ENCODE results near the gene PRELID3B. TPM values are rescaled to one million over a fixed set of nuclear protein-coding genes. Genes with fewer than 3 reads are reported as not detected.
A peak's percentile ranks its signal among the peaks of the same experiment; 100 is the strongest.

The PRELID3B gene
- total RNA-seq (2014; rRNA removed), result 118 and 181 TPM in 2 replicates
- Bru-seq, nascent RNA, result percentile 97 among the genes with signal in this experiment
- BruChase-seq, experiment 1, labeled RNA remaining after a 6-hour chase, result percentile 99 among the genes with signal in this experiment
- percentile 98 among the genes with signal in this experiment for BruChase-seq, experiment 2, labeled RNA remaining after a 2-hour chase
- long read RNA-seq, transcript PRELID3B-201 (6 exons, 2,626 nt), result major isoform, 316 of 370 reads
- long read RNA-seq, transcript PRELID3B-203 (6 exons, 704 nt), result minor isoform, 7 of 370 reads
- long read RNA-seq, partial matches to known transcripts, result 22 of 370 reads
- long read RNA-seq, other reads (novel, unspliced or antisense), result 21 of 370 reads

GRCh38 chr20:59042151-59042795, at the start of gene PRELID3B:
Gene PRELID3B, minus strand, starts transcription at chr20:59042786. Its CDS starts 56 bp downstream, at chr20:59042730.
- no peaks in the 10 kb centered on the region for H3K9me3 ChIP-seq (ENCODE audit: low read length)
- POLR2A ChIA-PET (ENCODE audit: unreplicated experiment), result interaction anchor here (1.0 kb wide), 2 partner anchors 10 to 151 kb away, joined by 3 to 4 read pairs; partner anchors contain the start of gene ATP5F1E
- H3K9ac ChIP-seq (ENCODE audit: low read length), result peak within 1 kb of the TSS; percentile 92
- H3K36me3 ChIP-seq (ENCODE audit: low read depth, low read length), result peaks cover 31% of the 10 kb centered on the region
- H3F3A ChIP-seq (ENCODE audit: low read length, unreplicated experiment), result peaks cover 4% of the 10 kb centered on the region
- CTCF ChIA-PET, result no interaction called here
- TF ChIP-seq, protein P1, sequence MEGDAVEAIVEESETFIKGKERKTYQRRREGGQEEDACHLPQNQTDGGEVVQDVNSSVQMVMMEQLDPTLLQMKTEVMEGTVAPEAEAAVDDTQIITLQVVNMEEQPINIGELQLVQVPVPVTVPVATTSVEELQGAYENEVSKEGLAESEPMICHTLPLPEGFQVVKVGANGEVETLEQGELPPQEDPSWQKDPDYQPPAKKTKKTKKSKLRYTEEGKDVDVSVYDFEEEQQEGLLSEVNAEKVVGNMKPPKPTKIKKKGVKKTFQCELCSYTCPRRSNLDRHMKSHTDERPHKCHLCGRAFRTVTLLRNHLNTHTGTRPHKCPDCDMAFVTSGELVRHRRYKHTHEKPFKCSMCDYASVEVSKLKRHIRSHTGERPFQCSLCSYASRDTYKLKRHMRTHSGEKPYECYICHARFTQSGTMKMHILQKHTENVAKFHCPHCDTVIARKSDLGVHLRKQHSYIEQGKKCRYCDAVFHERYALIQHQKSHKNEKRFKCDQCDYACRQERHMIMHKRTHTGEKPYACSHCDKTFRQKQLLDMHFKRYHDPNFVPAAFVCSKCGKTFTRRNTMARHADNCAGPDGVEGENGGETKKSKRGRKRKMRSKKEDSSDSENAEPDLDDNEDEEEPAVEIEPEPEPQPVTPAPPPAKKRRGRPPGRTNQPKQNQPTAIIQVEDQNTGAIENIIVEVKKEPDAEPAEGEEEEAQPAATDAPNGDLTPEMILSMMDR (conservative IDR thresholded peaks at IDR 0.05; ENCODE audit: low read depth, low read length), result 0 out of 2 replicates have a peak, but pooled peaks have one; percentile 15
- no peak for TF ChIP-seq EZH2 (IDR thresholded peaks at IDR 0.05; ENCODE audit: low read length, unreplicated experiment)
- H3K79me2 ChIP-seq (ENCODE audit: low read length), result peaks cover 54% of the 10 kb centered on the region
- no peaks in the 10 kb centered on the region for H3K9me2 ChIP-seq (replicated peaks; ENCODE audit: low read length)
- no TSS peak for BruUV-seq (replicated peaks)
- intact Hi-C loops (cut with micrococcal nuclease), result loop anchor here (1.0 to 5.0 kb wide), 3 partner anchors 10 to 390 kb away; partner anchors contain the start of genes ATP5F1E, NELFCD and STX16
- H3K4me3 ChIP-seq (ENCODE audit: low read length), result peak within 1 kb of the TSS; percentile 72
- H3K4me1 ChIP-seq (ENCODE audit: insufficient read depth, low read length), result peaks cover 48% of the 10 kb centered on the region
- ATAC-seq (peak; percentile 35), DNase-seq (peak; percentile 59)
- H4K20me1 ChIP-seq (ENCODE audit: low read length), result peaks cover 33% of the 10 kb centered on the region
- H3K27ac ChIP-seq (ENCODE audit: low read length), result peak within 1 kb of the TSS; percentile 87
- H3K4me2 ChIP-seq (ENCODE audit: low read length), result peak within 1 kb of the TSS; percentile 93
- H3K27me3 ChIP-seq (ENCODE audit: low read length), result no peaks in the 10 kb centered on the region
- peak within 1 kb of the TSS; percentile 82 for H2AFZ ChIP-seq (ENCODE audit: low read length)

GRCh38 chr20:59087829-59088433, 45.3 kb upstream of the PRELID3B start:
- no peak for TF ChIP-seq EZH2 (IDR thresholded peaks at IDR 0.05; ENCODE audit: low read length, unreplicated experiment)
- no peak for TF ChIP-seq EZH2phosphoT487 (IDR thresholded peaks at IDR 0.05; ENCODE audit: borderline replicate concordance, low read length)
- TF ChIP-seq, protein P1 (conservative IDR thresholded peaks at IDR 0.05; ENCODE audit: low read depth, low read length), result peak; percentile 98
- peaks cover 73% of the 10 kb centered on the region for H3K27me3 ChIP-seq (ENCODE audit: low read length)
- no peak overlapping the region for H3K4me2 ChIP-seq (ENCODE audit: low read length)
- CTCF ChIA-PET, result interaction anchor here (0.6 to 1.9 kb wide), 6 partner anchors 135 to 369 kb away, joined by 3 to 11 read pairs (median 4); no protein-coding TSS in a partner anchor
- DNase-seq, result peak; percentile 90
- no peaks in the 10 kb centered on the region for H3K9me3 ChIP-seq (ENCODE audit: low read length)
- POLR2A ChIA-PET (ENCODE audit: unreplicated experiment), result interaction anchor here (0.6 kb wide), 1 partner anchor 29 kb away, joined by 4 read pairs; no protein-coding TSS in a partner anchor
- H3K36me3 ChIP-seq (ENCODE audit: low read depth, low read length), result no peaks in the 10 kb centered on the region
- peak; percentile 92 for ATAC-seq
- no peaks in the 10 kb centered on the region for H3F3A ChIP-seq (ENCODE audit: low read length, unreplicated experiment)
- H2AFZ ChIP-seq (ENCODE audit: low read length), result no peak overlapping the region
- no peak overlapping the region for H3K4me3 ChIP-seq (ENCODE audit: low read length)
- intact Hi-C loops (cut with micrococcal nuclease), result loop anchor here (1.0 to 5.0 kb wide), 2 partner anchors 134 to 367 kb away; no protein-coding TSS in a partner anchor
- no peak overlapping the region for H3K27ac ChIP-seq (ENCODE audit: low read length)
- no TSS peak for BruUV-seq (replicated peaks)
- no peak overlapping the region for H3K9ac ChIP-seq (ENCODE audit: low read length)
- no peaks in the 10 kb centered on the region for H4K20me1 ChIP-seq (ENCODE audit: low read length)
- H3K9me2 ChIP-seq (replicated peaks; ENCODE audit: low read length), result no peaks in the 10 kb centered on the region
- H3K4me1 ChIP-seq (ENCODE audit: insufficient read depth, low read length), result peaks cover 2% of the 10 kb centered on the region
- H3K79me2 ChIP-seq (ENCODE audit: low read length), result no peaks in the 10 kb centered on the region
